ENCODE measurements around the gene ENO4.

ENO4 gene

GRCh38 chr10:116849248-116850057 is at the start of gene ENO4:
Gene ENO4 (plus strand): TSS chr10:116849499. CDS start chr10:116849567, 68 bp downstream.
- no peak for DNase-seq

DNA sequence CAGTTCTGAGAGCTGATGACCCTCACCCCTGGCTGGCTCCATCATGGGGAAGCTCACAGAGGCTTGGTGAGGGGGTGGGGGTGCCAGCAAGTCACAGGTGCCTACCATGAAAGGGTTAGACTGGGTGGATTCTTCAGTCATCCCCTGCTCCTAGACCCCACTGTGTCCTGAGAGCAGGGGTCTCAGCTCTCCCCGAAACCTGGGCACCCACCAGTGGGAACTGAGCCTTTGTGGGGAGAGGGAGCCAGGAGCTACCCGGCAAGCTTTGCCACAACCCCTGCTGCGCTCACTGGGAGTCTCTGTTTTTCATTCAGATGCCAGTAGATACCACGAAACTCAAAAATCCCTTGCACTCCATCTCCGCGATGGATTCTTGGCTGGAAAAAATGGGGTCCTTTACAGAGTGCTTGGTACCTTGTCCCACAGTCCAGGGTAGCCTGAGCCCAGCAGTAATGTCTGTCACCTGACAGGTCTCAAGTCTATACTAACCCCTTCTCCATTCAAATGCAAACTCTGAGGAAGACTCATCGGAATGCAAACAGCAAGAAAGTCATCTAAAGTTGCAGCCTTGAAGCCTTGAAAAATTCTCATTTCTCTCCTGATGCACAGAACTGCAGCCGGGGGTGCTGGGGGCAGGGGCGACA is 48.9 kb upstream of the ENO4 start:
- DNase-seq, result no peak

- no peak for DNase-seq
These were observed 47.6 kb upstream of the ENO4 start for GRCh38 chr10:116801658-116802057.

DNA sequence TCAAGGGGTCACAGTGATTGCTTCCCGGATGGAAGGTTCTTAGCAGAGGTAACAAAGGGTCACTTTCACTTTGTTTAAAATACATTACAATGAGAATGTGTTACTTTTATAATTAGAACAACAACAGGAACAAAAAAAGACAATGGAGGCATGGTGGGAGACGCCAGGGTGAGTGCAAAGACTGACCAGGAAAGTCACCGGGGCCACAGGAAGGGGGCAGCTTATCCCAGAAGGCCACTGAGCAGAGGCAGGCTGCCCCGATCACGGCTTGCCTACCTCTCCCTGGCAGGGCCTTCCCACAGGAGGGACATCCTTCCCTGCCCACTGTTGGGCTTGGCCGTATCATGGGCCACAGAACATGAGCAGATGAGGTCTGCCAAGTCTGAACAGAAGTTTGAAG is 46.8 kb upstream of the ENO4 start:
- no peak for DNase-seq

DNA sequence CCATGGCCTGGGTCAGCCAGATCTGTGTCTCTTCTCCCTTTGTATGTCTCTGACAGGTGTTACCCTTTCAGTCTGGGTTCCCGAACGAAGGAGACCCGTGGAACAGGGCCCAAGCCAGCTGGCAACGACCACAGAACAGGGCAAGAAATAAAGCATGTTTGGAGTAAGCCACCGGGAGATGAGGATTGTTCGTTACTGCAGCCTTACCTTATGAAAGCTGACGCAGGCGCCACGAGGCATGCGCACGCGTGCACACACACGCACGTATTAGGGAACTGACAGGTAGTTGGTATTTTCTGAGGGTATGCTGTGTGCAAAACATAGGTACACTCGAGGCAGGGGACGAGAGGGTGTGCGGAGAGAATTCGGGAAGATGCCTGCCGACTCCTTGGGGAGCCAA is 46.4 kb upstream of the ENO4 start:
- DNase-seq, result no peak

DNA sequence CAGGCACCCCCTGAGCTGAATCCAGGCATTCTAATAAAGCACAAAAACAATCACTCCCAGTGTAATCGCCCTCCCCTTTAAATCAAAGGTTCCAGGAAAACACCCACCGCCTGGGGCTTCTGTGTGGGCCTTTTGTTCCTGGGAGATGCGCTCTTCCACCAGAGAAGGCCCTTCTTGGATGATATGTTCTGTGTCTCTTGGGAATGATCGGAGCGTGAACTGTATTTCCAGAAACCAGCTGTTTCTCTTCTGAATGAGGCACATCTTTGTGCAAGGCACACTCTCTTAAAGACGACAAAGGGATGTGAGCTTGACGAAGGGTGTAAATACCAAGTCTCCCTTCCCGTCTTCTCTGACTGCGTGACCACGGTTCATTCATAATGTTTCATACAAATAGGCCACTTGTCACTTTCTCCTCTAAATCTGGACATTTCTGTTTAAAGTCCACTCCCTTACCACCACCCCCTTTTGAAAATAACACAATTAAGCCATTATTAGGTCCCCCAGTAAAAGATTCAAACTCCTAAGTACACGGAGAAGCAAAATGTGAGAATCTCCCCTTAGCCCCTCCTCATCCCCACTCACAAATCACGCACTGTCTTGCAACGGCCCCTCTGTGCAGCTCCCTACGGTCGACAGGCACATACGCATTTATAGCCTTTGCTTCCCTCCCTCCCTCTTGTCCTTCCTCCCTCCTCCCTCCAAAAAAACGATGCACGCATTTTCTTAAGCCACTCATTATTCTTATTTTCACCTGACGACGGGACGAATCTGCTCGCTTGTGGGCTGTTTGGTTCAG is 45.6 kb upstream of the ENO4 start:
- DNase-seq, result no peak

DNA sequence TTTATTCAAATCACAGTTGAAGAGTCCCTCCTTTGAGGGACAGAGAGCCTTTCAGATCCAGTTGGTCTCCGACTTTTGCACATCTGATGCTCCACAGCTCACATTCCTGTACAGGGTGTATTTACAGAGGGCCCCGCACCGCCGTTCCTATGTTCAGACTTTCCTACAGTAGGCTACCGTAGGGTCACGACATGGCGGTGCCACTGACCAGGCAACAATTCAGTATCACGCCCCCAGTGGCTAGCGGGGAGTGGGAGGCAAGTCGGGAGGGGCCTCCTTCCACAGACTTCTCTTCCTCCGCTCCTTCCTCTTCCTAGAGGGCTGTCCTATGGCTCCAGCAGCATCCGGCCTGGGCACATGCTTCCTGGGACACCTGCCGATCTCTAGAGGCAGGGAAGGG is 40.6 kb upstream of the ENO4 start:
- no peak for DNase-seq

- DNase-seq, result no peak
These were observed 39.7 kb upstream of the ENO4 start for GRCh38 chr10:116809483-116810119.

DNA sequence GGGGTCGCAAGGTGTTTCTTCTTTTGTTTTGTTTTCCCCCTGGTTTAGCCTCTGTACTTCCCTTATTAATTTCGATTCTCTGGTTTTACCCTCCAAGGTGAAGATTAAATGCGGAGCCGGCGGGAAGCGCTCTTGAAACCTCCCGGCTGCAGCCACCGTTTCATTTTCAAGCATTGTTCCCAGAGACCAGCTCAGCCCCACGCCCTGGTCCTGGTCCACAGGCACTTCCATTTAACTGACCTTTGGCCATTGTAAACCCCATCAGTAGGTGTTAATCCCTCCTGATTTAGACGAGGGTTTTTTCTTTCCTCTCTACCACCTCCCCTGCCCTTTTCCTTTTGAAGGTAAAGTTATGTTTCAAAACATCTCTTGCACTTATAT is 39.2 kb upstream of the ENO4 start:
- DNase-seq, result no peak

DNA sequence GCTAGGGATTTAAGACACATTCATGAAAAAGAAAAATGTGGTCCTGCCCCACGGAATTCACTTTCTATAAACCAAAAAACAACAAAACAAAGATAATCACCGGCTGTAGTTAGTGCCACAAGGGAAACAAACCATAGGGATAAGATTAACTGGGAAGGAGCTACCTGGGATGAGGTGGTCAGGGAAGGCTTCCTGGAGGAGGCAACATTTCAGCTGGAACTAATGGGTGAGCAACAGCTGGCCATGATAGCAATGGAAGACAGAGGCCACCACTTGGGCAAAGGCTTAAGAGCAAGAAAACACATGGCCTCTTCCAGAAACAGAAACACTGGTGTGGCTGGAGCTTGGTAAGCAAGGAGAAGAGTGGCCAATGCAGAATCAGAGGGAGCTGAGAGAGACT is 38.4 kb upstream of the ENO4 start:
- no peak for DNase-seq

DNA sequence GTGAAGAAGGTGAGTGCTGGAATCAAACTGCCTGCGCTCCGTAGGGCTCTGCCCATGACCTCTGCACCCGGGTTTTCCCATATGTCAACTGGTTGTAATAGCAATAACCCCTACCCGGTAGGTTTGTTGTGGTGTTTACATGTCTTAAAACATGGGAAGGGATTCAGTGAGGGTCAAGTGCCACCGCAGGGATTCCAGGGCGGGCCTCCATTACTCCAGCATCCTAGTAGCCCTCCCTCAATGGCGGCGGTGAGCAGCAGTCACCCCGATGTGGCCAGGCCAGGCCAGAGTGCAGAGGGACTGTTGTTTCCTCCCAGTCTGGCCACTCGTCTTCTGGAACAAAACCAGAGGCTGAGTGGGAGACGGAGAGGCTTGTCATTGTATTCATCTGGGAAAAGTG is 37.6 kb upstream of the ENO4 start:
- DNase-seq, result no peak

DNA sequence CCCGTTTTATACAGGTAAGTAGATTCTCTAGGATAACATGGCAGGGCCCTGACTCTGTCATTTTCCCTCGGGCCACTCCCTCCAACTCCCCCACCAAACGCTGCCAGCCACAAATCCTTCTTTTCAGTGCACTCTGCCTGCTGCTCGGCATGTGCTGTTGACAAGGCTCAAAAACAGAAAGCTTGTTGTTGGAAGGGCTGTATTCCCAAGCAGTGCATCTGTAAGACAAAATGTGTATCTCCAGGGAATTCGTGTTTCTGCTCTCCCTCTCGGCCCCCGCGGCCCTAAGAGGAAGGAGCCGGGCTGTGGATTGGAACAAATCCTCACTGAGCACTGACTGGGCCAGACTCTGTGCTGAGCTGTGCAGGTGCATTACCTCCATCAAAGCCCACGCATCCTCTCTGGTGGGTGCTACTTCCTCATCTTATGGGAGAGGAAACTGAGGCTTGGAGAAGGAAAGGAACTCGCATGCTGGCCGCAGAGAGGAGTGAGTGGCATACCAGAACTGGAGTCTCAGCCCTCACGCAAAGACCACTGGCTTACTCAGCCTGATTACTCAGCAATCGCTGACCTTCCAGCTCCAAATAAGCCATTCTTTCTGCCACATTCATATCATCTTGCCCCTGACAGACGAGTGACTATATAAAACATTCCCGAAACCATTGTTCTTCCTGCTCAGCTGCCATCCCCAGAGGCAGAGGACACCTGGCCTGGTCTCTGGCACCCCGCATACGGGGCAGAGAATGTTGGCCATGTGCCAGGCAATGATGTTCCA is 33.5 kb upstream of the ENO4 start:
- DNase-seq, result no peak

GRCh38 chr10:116817178-116817577 is 32.1 kb upstream of the ENO4 start:
- DNase-seq, result no peak

- no peak for DNase-seq
These were observed 31.4 kb upstream of the ENO4 start for GRCh38 chr10:116817780-116818343.

DNA sequence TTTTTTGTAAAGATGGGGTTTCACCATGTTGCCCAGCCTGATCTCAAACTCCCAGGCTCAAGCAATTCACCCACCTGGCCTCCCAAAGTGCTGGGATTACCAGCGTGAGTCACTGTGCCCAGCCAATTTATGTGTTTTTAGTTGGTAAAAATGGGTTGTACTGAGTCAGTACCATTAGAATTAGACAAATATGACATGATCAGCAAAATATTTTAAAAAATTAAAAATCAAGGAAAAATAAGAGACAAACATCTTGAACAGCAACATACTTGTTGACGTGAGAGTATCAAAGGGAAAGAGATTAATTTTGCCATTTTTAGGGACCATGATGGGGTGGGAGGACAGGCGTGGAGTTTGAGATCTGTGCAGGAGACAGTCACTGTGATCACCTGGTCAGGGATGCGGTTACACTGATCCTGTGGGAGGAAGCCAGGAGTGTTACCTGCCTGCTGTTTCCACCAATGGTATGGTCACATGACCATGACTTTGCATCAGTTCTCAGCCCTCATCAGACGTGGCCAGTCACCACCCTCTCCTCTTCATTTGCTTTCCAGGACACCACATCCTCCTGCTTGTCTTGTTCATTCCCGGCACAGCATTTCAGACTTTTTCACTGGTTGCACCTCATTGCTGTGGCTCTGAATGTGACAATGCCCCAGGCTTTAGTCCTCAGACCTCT is 29.2 kb upstream of the ENO4 start:
- no peak for DNase-seq

DNA sequence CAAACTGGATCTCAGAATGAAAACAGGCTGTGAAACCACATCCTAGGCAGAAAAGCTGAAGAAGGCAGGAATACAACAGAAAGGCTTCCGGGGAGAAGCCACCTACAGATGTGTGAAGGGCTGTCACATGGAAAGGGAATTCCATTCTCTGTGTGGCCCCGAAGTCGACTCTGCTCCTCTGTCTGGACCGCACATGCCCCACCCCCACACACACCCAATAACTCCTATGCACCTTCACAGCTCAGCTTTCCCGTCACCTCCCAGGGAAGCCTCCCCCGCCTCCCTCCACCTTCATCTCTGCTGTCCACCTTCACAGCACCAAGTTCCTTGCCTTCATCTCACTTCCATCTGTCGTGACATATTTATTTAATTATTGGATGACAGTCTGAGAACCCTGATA is 23.4 kb upstream of the ENO4 start:
- no peak for DNase-seq

GRCh38 chr10:116826803-116827202 is 22.5 kb upstream of the ENO4 start:
- no peak for DNase-seq

GRCh38 chr10:116827214-116827671 is 22.1 kb upstream of the ENO4 start:
- no peak for DNase-seq

GRCh38 chr10:116828116-116828515 is 21.2 kb upstream of the ENO4 start:
- no peak for DNase-seq

- no peak for DNase-seq
These were observed 19.6 kb upstream of the ENO4 start for GRCh38 chr10:116829711-116830110.

GRCh38 chr10:116831086-116831485 is 18.2 kb upstream of the ENO4 start:
- no peak for DNase-seq

GRCh38 chr10:116831790-116832189 is 17.5 kb upstream of the ENO4 start:
- no peak for DNase-seq

Data from SIG-M5 (cell line).